ENCODE results near the gene TNFRSF6B. TPM values are rescaled to one million over a fixed set of nuclear protein-coding genes. Genes with fewer than 3 reads are reported as not detected.

Gene TNFRSF6B
- polyA plus RNA-seq, 6 donors from 2014 or later: not detected

- H3K9me3 Mint-ChIP-seq: no peaks in the 10 kb centered on the region
- no peak overlapping the region for H3K4me3 Mint-ChIP-seq
- H3K27ac Mint-ChIP-seq: no peak overlapping the region
- H3K27me3 Mint-ChIP-seq: no peaks in the 10 kb centered on the region
- H3K36me3 Mint-ChIP-seq: no peaks in the 10 kb centered on the region
- ATAC-seq (ENCODE audit: low read depth in 2 of 2): no peak
- H3K4me1 Mint-ChIP-seq: no peaks in the 10 kb centered on the region
- DNase-seq: no peak
Measured at GRCh38 chr20:63746751-63747315, 50.4 kb downstream of the TNFRSF6B start.

GRCh38 chr20:63747622-63748069 lies 51.2 kb downstream of the TNFRSF6B start:
- no peak for DNase-seq
- Mint-ChIP-seq H3K4me3 (no peak overlapping the region), H3K36me3 (no peaks in the 10 kb centered on the region), H3K27ac (no peak overlapping the region), H3K27me3 (no peaks in the 10 kb centered on the region), H3K4me1 (no peaks in the 10 kb centered on the region), H3K9me3 (no peaks in the 10 kb centered on the region)
- no peak for ATAC-seq (ENCODE audit: low read depth in 2 of 2)

Other genes starting within 250 kb of the TNFRSF6B start
- gene KCNQ2, start 224.0 kb upstream of the TNFRSF6B start, polyA plus RNA-seq (ENCODE audit: low read depth in 6 of 6): 1 to 10 TPM in 1 of 6 donors, under 1 TPM in 1, not detected in 4; 0.54 to 1.1 TPM
- gene EEF1A2, start 197.6 kb upstream of the TNFRSF6B start, polyA plus RNA-seq (ENCODE audit: low read depth in 6 of 6): 1 to 10 TPM in 1 of 6 donors, under 1 TPM in 3, not detected in 2; 0.12 to 1.4 (median 0.28) TPM
- 100 to 1,000 TPM in 1 of 6 donors, 10 to 100 TPM in 5; 40.2 to 132 (median 67.5) TPM for gene PPDPF, start 175.9 kb upstream of the TNFRSF6B start, polyA plus RNA-seq (ENCODE audit: low read depth in 6 of 6)
- 1 to 10 TPM in 1 of 6 donors, under 1 TPM in 5; 0.10 to 1.3 (median 0.51) TPM for gene PTK6, start 159.3 kb upstream of the TNFRSF6B start, polyA plus RNA-seq (ENCODE audit: low read depth in 6 of 6)
- not detected for gene SRMS, start 148.9 kb upstream of the TNFRSF6B start, polyA plus RNA-seq (ENCODE audit: low read depth in 6 of 6)
- 1 to 10 TPM in 5 of 6 donors, under 1 TPM in 1; 0.08 to 5.2 (median 1.8) TPM for gene FNDC11, start 142.5 kb upstream of the TNFRSF6B start, polyA plus RNA-seq (ENCODE audit: low read depth in 6 of 6)
- gene HELZ2, start 122.4 kb upstream of the TNFRSF6B start, polyA plus RNA-seq (ENCODE audit: low read depth in 6 of 6): 10 to 100 TPM in 3 of 6 donors, 1 to 10 TPM in 3; 2.5 to 11.6 (median 9.3) TPM
- 10 to 100 TPM in 1 of 6 donors, 1 to 10 TPM in 5; 3.1 to 16.0 (median 8.6) TPM for gene GMEB2, start 69.6 kb upstream of the TNFRSF6B start, polyA plus RNA-seq (ENCODE audit: low read depth in 6 of 6)
- gene STMN3, start 43.2 kb upstream of the TNFRSF6B start, polyA plus RNA-seq (ENCODE audit: low read depth in 6 of 6): 1 to 10 TPM; 1.2 to 4.2 (median 2.5) TPM
- gene RTEL1, start 38.3 kb upstream of the TNFRSF6B start, polyA plus RNA-seq (ENCODE audit: low read depth in 6 of 6): 1 to 10 TPM in 5 of 6 donors, not detected in 1; 1.5 to 6.5 (median 3.0) TPM
- 10 to 100 TPM; 35.6 to 62.9 (median 45.8) TPM for gene ARFRP1, start 11.3 kb downstream of the TNFRSF6B start, polyA plus RNA-seq (ENCODE audit: low read depth in 6 of 6)
- 10 to 100 TPM; 25.5 to 58.2 (median 28.1) TPM for gene ZGPAT, start 11.4 kb downstream of the TNFRSF6B start, polyA plus RNA-seq (ENCODE audit: low read depth in 6 of 6)
- 10 to 100 TPM in 1 of 6 donors, 1 to 10 TPM in 5; 4.9 to 19.0 (median 8.8) TPM for gene LIME1, start 40.0 kb downstream of the TNFRSF6B start, polyA plus RNA-seq (ENCODE audit: low read depth in 6 of 6)
- gene SLC2A4RG, start 43.1 kb downstream of the TNFRSF6B start, polyA plus RNA-seq (ENCODE audit: low read depth in 6 of 6): 1 to 10 TPM in 3 of 6 donors, under 1 TPM in 2, not detected in 1; 0.36 to 1.4 (median 1.3) TPM
- gene ZBTB46, start 134.6 kb downstream of the TNFRSF6B start, polyA plus RNA-seq (ENCODE audit: low read depth in 6 of 6): under 1 TPM in 1 of 6 donors, not detected in 5; 0.15 TPM
- gene ABHD16B, start 164.8 kb downstream of the TNFRSF6B start, polyA plus RNA-seq (ENCODE audit: low read depth in 6 of 6): 1 to 10 TPM in 1 of 6 donors, not detected in 5; 1.1 TPM
- 100 to 1,000 TPM in 1 of 6 donors, 10 to 100 TPM in 5; 61.1 to 105 (median 79.9) TPM for gene TPD52L2, start 168.6 kb downstream of the TNFRSF6B start, polyA plus RNA-seq (ENCODE audit: low read depth in 6 of 6)
- gene DNAJC5, start 198.5 kb downstream of the TNFRSF6B start, polyA plus RNA-seq (ENCODE audit: low read depth in 6 of 6): 1 to 10 TPM in 5 of 6 donors, under 1 TPM in 1; 0.23 to 4.2 (median 3.3) TPM

All from naive B cell (primary cell).